HepG2 (cell line): ENCODE results near the gene SPG7. TPM values are rescaled to one million over a fixed set of nuclear protein-coding genes. Genes with fewer than 3 reads are reported as not detected.

ENCODE experiments used
- CEBPB ChIP-seq: IDR thresholded peaks from 2 replicates; pipeline ENCODE4 v1.6.1; 2011; ENCODE audit warnings: low read depth, low read length, improper control_type of control experiment, borderline replicate concordance
- ESRRA ChIP-seq: sonication (generic); formaldehyde crosslinking; IDR thresholded peaks from 2 replicates; pipeline ENCODE4 v1.5.1; 2020; ENCODE audit warnings: mild to moderate bottlenecking, low read depth, missing genetic modification reagents
- LCORL ChIP-seq, 2 experiments: fragments of 450-650 bp in 1 of 2; sonication (generic) in 1 of 2; formaldehyde crosslinking in 1 of 2; IDR thresholded peaks; 2 replicates each; pipeline versions ENCODE4 v1.5.0 to v1.6.1; 2017 to 2020; ENCODE audit warnings: antibody characterized with exemption in 1 of 2, missing genetic modification reagents in 1 of 2
- REPIN1 ChIP-seq: sonication (generic); formaldehyde crosslinking; IDR thresholded peaks from 2 replicates; pipeline ENCODE4 v1.8.0; 2022; ENCODE audit warnings: missing genetic modification reagents, low read depth, mild to moderate bottlenecking, borderline replicate concordance
- SAP130 ChIP-seq: IDR thresholded peaks from 2 replicates; pipeline ENCODE4 v1.6.1; 2016; ENCODE audit warnings: low read depth
- SSRP1 ChIP-seq: IDR thresholded peaks from 2 replicates; pipeline ENCODE4 v1.6.1; 2016; ENCODE audit warnings: control low read depth
- ZBTB38 ChIP-seq: sonication (generic); formaldehyde crosslinking; IDR thresholded peaks from 2 replicates; pipeline ENCODE4 v1.5.1; 2020; ENCODE audit warnings: mild to moderate bottlenecking, missing genetic modification reagents
- ZNF543 ChIP-seq: sonication (generic); formaldehyde crosslinking; IDR thresholded peaks from 2 replicates; pipeline ENCODE4 v1.4.0; 2020; ENCODE audit warnings: mild to moderate bottlenecking, missing genetic modification reagents
- ZNF558 ChIP-seq: sonication (generic); formaldehyde crosslinking; IDR thresholded peaks from 2 replicates; pipeline ENCODE4 v1.9.0; 2022; ENCODE audit warnings: mild to moderate bottlenecking, missing genetic modification reagents, borderline replicate concordance
- ZNF605 ChIP-seq: sonication (generic); formaldehyde crosslinking; IDR thresholded peaks from 2 replicates; pipeline ENCODE4 v1.8.0; 2022; ENCODE audit warnings: mild to moderate bottlenecking, missing genetic modification reagents
- ZNF839 ChIP-seq: sonication (generic); formaldehyde crosslinking; IDR thresholded peaks from 2 replicates; pipeline ENCODE4 v1.4.0; 2020; ENCODE audit warnings: missing genetic modification reagents, mild to moderate bottlenecking, borderline replicate concordance
- polyA plus RNA-seq, 8 experiments: library from polyadenylated mRNA; depleted of rRNA in 3 of 8; stranded (reverse) in 7 of 8; unstranded in 1 of 8; fragments of >200 nt; fragmentation: Illumina TruSeq in 4 of 8; extraction: Trizol in 4 of 8; gene quantifications; 2 replicates each; pipeline versions ENCODE4 v1.2.1 to v1.2.3, GENCODE V29; 2011 to 2016; ENCODE audit warnings: low read depth in 4 of 8, missing spikeins in 1 of 8, mixed read lengths in 1 of 8; ENCODE audit not compliant: insufficient read depth in 1 of 8
- total RNA-seq, 5 experiments: library from RNA; depleted of rRNA; stranded (reverse); fragments of >200 nt; fragmentation: Illumina TruSeq; extraction: Trizol; gene quantifications; 2 replicates each; pipeline ENCODE4 v1.2.3, GENCODE V29; 2016; ENCODE audit warnings: low read depth in 1 of 5
- TF ChIP-seq, protein P1 (sequence below), 2 experiments: sonication (generic) in 1 of 2; formaldehyde crosslinking in 1 of 2; IDR thresholded peaks; 2 replicates each; pipeline versions ENCODE4 v1.4.0 to v1.6.1; 2018 to 2020; ENCODE audit warnings: missing genetic modification reagents in 2 of 2, borderline replicate concordance in 1 of 2, low read depth in 1 of 2, mild to moderate bottlenecking in 1 of 2, missing biosample characterization in 1 of 2
- TF ChIP-seq, protein P2 (sequence below): sonication (generic); formaldehyde crosslinking; IDR thresholded peaks from 2 replicates; pipeline ENCODE4 v1.4.0; 2020; ENCODE audit warnings: mild to moderate bottlenecking, missing genetic modification reagents, borderline replicate concordance
- TF ChIP-seq, protein P3 (sequence below): sonication (generic); formaldehyde crosslinking; conservative IDR thresholded peaks from 2 replicates; pipeline ENCODE4 v1.8.1; 2023; ENCODE audit warnings: missing genetic modification reagents
- TF ChIP-seq, protein P4 (sequence below): sonication (generic); formaldehyde crosslinking; IDR thresholded peaks from 2 replicates; pipeline ENCODE4 v1.4.0; 2020; ENCODE audit warnings: mild to moderate bottlenecking, low read depth, missing genetic modification reagents

The SPG7 gene
- total and polyA plus RNA-seq, 2 of the 13 experiments (the other 11 are each of a cell fraction or from before 2014, with no cell fraction given): 66.0 to 136 TPM

DNA sequence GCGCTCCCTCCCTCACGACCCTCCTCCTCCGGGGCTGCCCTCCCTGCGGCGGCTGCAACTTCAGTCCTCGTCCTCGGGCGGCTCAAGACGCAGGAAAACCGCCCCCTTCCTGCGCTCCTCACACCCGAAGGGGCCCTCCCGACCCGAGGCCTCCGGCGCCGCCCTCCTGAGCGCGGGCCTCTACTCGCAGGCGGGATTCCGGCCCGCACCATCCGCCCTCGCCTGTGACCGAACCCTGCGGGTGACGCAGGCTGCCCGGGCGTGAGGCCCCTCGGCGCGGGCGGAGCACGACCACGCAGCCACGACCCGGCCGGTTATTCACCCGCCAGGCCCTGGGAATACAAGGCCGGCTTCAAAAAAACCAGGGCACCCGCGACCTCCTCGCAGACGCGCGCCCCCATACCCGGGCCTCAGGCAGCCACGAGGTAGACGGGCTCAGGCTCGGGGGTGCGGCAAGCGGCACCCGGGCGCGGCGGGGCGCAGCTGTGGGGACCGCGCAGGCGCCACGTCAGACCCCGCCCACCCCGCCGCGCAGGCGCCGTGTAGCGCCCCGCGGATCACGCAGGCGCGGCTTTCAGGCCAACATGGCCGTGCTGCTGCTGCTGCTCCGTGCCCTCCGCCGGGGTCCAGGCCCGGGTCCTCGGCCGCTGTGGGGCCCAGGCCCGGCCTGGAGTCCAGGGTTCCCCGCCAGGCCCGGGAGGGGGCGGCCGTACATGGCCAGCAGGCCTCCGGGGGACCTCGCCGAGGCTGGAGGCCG lies at the start of gene SPG7 (continued):
- TF ChIP-seq, protein P1, sequence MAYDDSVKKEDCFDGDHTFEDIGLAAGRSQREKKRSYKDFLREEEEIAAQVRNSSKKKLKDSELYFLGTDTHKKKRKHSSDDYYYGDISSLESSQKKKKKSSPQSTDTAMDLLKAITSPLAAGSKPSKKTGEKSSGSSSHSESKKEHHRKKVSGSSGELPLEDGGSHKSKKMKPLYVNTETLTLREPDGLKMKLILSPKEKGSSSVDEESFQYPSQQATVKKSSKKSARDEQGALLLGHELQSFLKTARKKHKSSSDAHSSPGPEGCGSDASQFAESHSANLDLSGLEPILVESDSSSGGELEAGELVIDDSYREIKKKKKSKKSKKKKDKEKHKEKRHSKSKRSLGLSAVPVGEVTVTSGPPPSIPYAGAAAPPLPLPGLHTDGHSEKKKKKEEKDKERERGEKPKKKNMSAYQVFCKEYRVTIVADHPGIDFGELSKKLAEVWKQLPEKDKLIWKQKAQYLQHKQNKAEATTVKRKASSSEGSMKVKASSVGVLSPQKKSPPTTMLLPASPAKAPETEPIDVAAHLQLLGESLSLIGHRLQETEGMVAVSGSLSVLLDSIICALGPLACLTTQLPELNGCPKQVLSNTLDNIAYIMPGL (CRISPR knock-in tag; IDR thresholded peaks at IDR 0.05; ENCODE audit: borderline replicate concordance in 1 of 2, low read depth in 1 of 2): peak; percentile 64 to 80; a peak in 2 of 4 replicates
- peak; percentile 27; the same call in 1 of the 2 replicates for TF ChIP-seq ZNF543 (CRISPR knock-in tag)
- TF ChIP-seq SSRP1 (CRISPR knock-in tag): no peak
- peak; percentile 99; the same call in 1 of the 2 replicates for TF ChIP-seq ZNF558 (CRISPR knock-in tag)
- TF ChIP-seq REPIN1 (CRISPR knock-in tag): no peak
- peak; percentile 73 for TF ChIP-seq ESRRA
- no peak for TF ChIP-seq ZNF839 (CRISPR knock-in tag)
- TF ChIP-seq, protein P2, sequence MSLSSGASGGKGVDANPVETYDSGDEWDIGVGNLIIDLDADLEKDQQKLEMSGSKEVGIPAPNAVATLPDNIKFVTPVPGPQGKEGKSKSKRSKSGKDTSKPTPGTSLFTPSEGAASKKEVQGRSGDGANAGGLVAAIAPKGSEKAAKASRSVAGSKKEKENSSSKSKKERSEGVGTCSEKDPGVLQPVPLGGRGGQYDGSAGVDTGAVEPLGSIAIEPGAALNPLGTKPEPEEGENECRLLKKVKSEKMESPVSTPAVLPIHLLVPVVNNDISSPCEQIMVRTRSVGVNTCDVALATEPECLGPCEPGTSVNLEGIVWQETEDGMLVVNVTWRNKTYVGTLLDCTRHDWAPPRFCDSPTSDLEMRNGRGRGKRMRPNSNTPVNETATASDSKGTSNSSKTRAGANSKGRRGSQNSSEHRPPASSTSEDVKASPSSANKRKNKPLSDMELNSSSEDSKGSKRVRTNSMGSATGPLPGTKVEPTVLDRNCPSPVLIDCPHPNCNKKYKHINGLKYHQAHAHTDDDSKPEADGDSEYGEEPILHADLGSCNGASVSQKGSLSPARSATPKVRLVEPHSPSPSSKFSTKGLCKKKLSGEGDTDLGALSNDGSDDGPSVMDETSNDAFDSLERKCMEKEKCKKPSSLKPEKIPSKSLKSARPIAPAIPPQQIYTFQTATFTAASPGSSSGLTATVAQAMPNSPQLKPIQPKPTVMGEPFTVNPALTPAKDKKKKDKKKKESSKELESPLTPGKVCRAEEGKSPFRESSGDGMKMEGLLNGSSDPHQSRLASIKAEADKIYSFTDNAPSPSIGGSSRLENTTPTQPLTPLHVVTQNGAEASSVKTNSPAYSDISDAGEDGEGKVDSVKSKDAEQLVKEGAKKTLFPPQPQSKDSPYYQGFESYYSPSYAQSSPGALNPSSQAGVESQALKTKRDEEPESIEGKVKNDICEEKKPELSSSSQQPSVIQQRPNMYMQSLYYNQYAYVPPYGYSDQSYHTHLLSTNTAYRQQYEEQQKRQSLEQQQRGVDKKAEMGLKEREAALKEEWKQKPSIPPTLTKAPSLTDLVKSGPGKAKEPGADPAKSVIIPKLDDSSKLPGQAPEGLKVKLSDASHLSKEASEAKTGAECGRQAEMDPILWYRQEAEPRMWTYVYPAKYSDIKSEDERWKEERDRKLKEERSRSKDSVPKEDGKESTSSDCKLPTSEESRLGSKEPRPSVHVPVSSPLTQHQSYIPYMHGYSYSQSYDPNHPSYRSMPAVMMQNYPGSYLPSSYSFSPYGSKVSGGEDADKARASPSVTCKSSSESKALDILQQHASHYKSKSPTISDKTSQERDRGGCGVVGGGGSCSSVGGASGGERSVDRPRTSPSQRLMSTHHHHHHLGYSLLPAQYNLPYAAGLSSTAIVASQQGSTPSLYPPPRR: no peak
- TF ChIP-seq, protein P3, sequence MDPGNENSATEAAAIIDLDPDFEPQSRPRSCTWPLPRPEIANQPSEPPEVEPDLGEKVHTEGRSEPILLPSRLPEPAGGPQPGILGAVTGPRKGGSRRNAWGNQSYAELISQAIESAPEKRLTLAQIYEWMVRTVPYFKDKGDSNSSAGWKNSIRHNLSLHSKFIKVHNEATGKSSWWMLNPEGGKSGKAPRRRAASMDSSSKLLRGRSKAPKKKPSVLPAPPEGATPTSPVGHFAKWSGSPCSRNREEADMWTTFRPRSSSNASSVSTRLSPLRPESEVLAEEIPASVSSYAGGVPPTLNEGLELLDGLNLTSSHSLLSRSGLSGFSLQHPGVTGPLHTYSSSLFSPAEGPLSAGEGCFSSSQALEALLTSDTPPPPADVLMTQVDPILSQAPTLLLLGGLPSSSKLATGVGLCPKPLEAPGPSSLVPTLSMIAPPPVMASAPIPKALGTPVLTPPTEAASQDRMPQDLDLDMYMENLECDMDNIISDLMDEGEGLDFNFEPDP (CRISPR knock-in tag): peak; percentile 87
- TF ChIP-seq ZBTB38 (CRISPR knock-in tag): peak; percentile 10; the same call in 1 of the 2 replicates
- no peak for TF ChIP-seq LCORL (IDR thresholded peaks at IDR 0.05)
- TF ChIP-seq LCORL (CRISPR knock-in tag; IDR thresholded peaks at IDR 0.05): no peak
- TF ChIP-seq SAP130 (CRISPR knock-in tag): peak; percentile 91
- no peak for TF ChIP-seq CEBPB
- peak; percentile 94 for TF ChIP-seq ZNF605 (CRISPR knock-in tag)
- TF ChIP-seq, protein P4, sequence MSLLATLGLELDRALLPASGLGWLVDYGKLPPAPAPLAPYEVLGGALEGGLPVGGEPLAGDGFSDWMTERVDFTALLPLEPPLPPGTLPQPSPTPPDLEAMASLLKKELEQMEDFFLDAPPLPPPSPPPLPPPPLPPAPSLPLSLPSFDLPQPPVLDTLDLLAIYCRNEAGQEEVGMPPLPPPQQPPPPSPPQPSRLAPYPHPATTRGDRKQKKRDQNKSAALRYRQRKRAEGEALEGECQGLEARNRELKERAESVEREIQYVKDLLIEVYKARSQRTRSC: no peak; the same call in 1 of the 2 replicates
